Neural cell (in vitro differentiated cells): Measurements from ENCODE around the gene CKLF.

Experiments
- CTCF ChIP-seq: fragments of 450-650 bp; IDR thresholded peaks from 2 replicates; pipeline ENCODE4 v1.5.1; 2014; ENCODE audit warnings: antibody characterized with exemption, mild to moderate bottlenecking, moderate library complexity; ENCODE audit not compliant: poor library complexity, severe bottlenecking
- EP300 ChIP-seq: fragments of 450-650 bp; conservative IDR thresholded peaks from 2 replicates; pipeline ENCODE4 v1.6.1; 2014; ENCODE audit warnings: antibody characterized with exemption, mild to moderate bottlenecking, moderate library complexity; ENCODE audit not compliant: poor library complexity, severe bottlenecking
- EZH2 ChIP-seq: fragments of 200-600, 300-800 bp; shearing (Covaris generic), sonication (generic); IDR thresholded peaks from 2 replicates; pipeline ENCODE4 v1.6.1; 2014; ENCODE audit warnings: antibody characterized with exemption, low read length, borderline replicate concordance, mild to moderate bottlenecking; ENCODE audit not compliant: insufficient read depth, poor library complexity, severe bottlenecking
- MXI1 ChIP-seq: fragments of 450-650 bp; conservative IDR thresholded peaks from 2 replicates; pipeline ENCODE4 v1.6.1; 2014; ENCODE audit warnings: antibody characterized with exemption, mild to moderate bottlenecking; ENCODE audit not compliant: poor library complexity, severe bottlenecking
- POLR2AphosphoS5 ChIP-seq: IDR thresholded peaks from 2 replicates; pipeline ENCODE4 v1.6.1; 2012
- RAD21 ChIP-seq: fragments of 450-650 bp; conservative IDR thresholded peaks from 2 replicates; pipeline ENCODE4 v1.6.1; 2014; ENCODE audit warnings: antibody characterized with exemption, mild to moderate bottlenecking, moderate library complexity
- REST ChIP-seq: IDR thresholded peaks from 2 replicates; pipeline ENCODE4 v1.6.1; 2012; ENCODE audit warnings: borderline replicate concordance
- SMC3 ChIP-seq: fragments of 450-650 bp; conservative IDR thresholded peaks from 2 replicates; pipeline ENCODE4 v1.6.1; 2014; ENCODE audit warnings: antibody characterized with exemption, mild to moderate bottlenecking, moderate library complexity; ENCODE audit not compliant: poor library complexity
- TAF1 ChIP-seq: IDR thresholded peaks from 2 replicates; pipeline ENCODE4 v1.6.1; 2012; ENCODE audit warnings: low read depth

DNA sequence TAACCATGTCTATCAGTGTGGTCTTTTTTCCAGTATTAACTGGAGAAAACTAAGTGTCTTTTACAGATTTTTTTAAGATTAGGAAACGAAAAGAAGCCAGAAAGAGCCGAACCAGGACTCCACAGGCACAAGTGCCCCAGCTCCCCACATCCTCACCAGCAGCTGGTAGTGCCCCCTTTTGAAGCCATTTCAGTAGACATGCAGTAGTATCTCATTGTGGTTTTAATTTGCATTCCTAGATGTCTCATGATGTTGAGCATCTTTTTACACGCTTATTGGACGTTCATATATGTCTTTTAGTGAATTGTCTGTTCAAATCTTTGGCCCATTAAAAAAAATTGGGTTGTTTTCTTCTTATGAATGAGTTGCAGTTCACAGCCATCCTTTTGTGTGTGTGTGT, 47.4 kb downstream of the CKLF start:
- TF ChIP-seq POLR2AphosphoS5 (no peak), RAD21 (no peak), EZH2 (no peak), CTCF (no peak), MXI1 (no peak), REST (no peak), EP300 (no peak), TAF1 (no peak), SMC3 (no peak)
